IMR-90 (cell line): ENCODE measurements around the gene THEM5. TPM values are rescaled to one million over a fixed set of nuclear protein-coding genes. Genes with fewer than 3 reads are reported as not detected.

Experiments used
- ATAC-seq: fragments of 200-7000 bp; cut with Tn5 transposase; 2 replicates; pipeline ENCODE4 v1.9.1; 2020; ENCODE audit warnings: low read depth, mild to moderate bottlenecking, moderate library complexity
- BruUV-seq: library from RNA; stranded (reverse); fragments of 400-500 nt; replicated peaks from 2 replicates; lab custom pipeline; 2021; lab: Mats Ljungman, UMichigan
- CTCF ChIA-PET: fragments of 300-600 bp; formaldehyde crosslinking; extraction: SDS; loops from one replicate; lab custom pipeline; 2021; ENCODE audit warnings: antibody characterized with exemption; lab: Yijun Ruan, JAX
- POLR2A ChIA-PET: fragments of 300-600 bp; sonication (Branson Sonifier 250); formaldehyde crosslinking; loops from one replicate; lab custom pipeline; 2022; ENCODE audit warnings: antibody characterized with exemption; ENCODE audit not compliant: unreplicated experiment; lab: Charles Lee
- DNase-seq: peaks from one replicate; pipeline ENCODE4 v3.0.0; 2013
- H2AFZ ChIP-seq: replicated peaks from 2 replicates; pipeline ENCODE3; 2013; ENCODE audit warnings: low read length, mild to moderate bottlenecking; ENCODE audit not compliant: poor library complexity
- H2AK5ac ChIP-seq: 2 replicates; pipeline ENCODE4 v1.6.1; 2013; ENCODE audit warnings: low read depth, low read length, inconsistent platforms
- H2AK9ac ChIP-seq: replicated peaks from 2 replicates; pipeline ENCODE3; 2013; ENCODE audit warnings: mild to moderate bottlenecking, low read depth, low read length, moderate library complexity; ENCODE audit not compliant: poor library complexity
- H2BK120ac ChIP-seq: 2 replicates; pipeline ENCODE4 v1.6.1; 2013; ENCODE audit warnings: low read depth, low read length, inconsistent platforms
- H2BK15ac ChIP-seq: 3 replicates; pipeline ENCODE4 v1.6.1; 2013; ENCODE audit warnings: low read depth, low read length, inconsistent platforms
- H2BK20ac ChIP-seq: 2 replicates; pipeline ENCODE4 v1.6.1; 2013; ENCODE audit warnings: low read depth, mild to moderate bottlenecking, inconsistent platforms, low read length, moderate library complexity
- H2BK5ac ChIP-seq: 2 replicates; pipeline ENCODE4 v1.6.1; 2013; ENCODE audit warnings: mild to moderate bottlenecking, low read depth, low read length, inconsistent platforms; ENCODE audit not compliant: poor library complexity, severe bottlenecking
- H3K14ac ChIP-seq: replicated peaks from 2 replicates; pipeline ENCODE4 v1.6.1; 2013; ENCODE audit warnings: low read depth, low read length, inconsistent platforms
- H3K18ac ChIP-seq: 2 replicates; pipeline ENCODE4 v1.6.1; 2013; ENCODE audit warnings: low read depth, low read length, control low read depth
- H3K23ac ChIP-seq: 2 replicates; pipeline ENCODE4 v1.6.1; 2013; ENCODE audit warnings: low read depth, low read length, inconsistent platforms
- H3K27ac ChIP-seq: 2 replicates; pipeline ENCODE4 v1.5.1; 2013; ENCODE audit warnings: mild to moderate bottlenecking, control low read depth, low read length; ENCODE audit not compliant: insufficient read depth
- H3K27me3 ChIP-seq: 2 replicates; pipeline ENCODE4 v1.6.1; 2013; ENCODE audit warnings: low read length; ENCODE audit not compliant: control insufficient read depth, insufficient read depth
- H3K36me3 ChIP-seq: 2 replicates; pipeline ENCODE4 v1.6.1; 2013; ENCODE audit warnings: low read length, mixed read lengths; ENCODE audit not compliant: control insufficient read depth, insufficient read depth
- H3K4ac ChIP-seq: 2 replicates; pipeline ENCODE4 v1.6.1; 2013; ENCODE audit warnings: low read depth, low read length, inconsistent platforms
- H3K4me1 ChIP-seq: 2 replicates; pipeline ENCODE4 v1.6.1; 2013; ENCODE audit warnings: low read length, mixed read lengths; ENCODE audit not compliant: control insufficient read depth, insufficient read depth
- H3K4me2 ChIP-seq: 2 replicates; pipeline ENCODE4 v1.6.1; 2013; ENCODE audit warnings: low read depth, mild to moderate bottlenecking, control low read depth, low read length, moderate library complexity
- H3K4me3 ChIP-seq: 2 replicates; pipeline ENCODE4 v1.5.1; 2013; ENCODE audit warnings: low read depth, mild to moderate bottlenecking, control low read depth, low read length, moderate library complexity; ENCODE audit not compliant: insufficient read depth
- H3K56ac ChIP-seq: 2 replicates; pipeline ENCODE4 v1.6.1; 2013; ENCODE audit warnings: low read length, inconsistent platforms; ENCODE audit not compliant: insufficient read depth; ENCODE audit errors: extremely low read depth
- H3K79me1 ChIP-seq, 2 experiments: 2 replicates each; pipeline ENCODE4 v1.6.1; 2013; ENCODE audit warnings: low read length in 2 of 2, inconsistent platforms in 1 of 2, low read depth in 1 of 2
- H3K9ac ChIP-seq: 2 replicates; pipeline ENCODE4 v1.6.1; 2013; ENCODE audit warnings: low read depth, low read length, control low read depth
- H3K9me1 ChIP-seq: 2 replicates; pipeline ENCODE4 v1.6.1; 2013; ENCODE audit warnings: low read length, inconsistent platforms; ENCODE audit not compliant: insufficient read depth
- H3K9me3 ChIP-seq: 2 replicates; pipeline ENCODE4 v1.6.1; 2013; ENCODE audit warnings: low read length; ENCODE audit not compliant: control insufficient read depth, insufficient read depth
- H4K20me1 ChIP-seq: 2 replicates; pipeline ENCODE4 v1.6.1; 2013; ENCODE audit warnings: low read length, inconsistent platforms; ENCODE audit not compliant: insufficient read depth
- H4K5ac ChIP-seq: 2 replicates; pipeline ENCODE4 v1.6.1; 2013; ENCODE audit warnings: mild to moderate bottlenecking, low read depth, low read length, control low read depth
- H4K8ac ChIP-seq, 2 experiments: 2 replicates each; pipeline ENCODE4 v1.6.1; 2013; ENCODE audit warnings: low read depth in 2 of 2, low read length in 2 of 2, control low read depth in 1 of 2, inconsistent platforms in 1 of 2
- H4K91ac ChIP-seq: 2 replicates; pipeline ENCODE4 v1.6.1; 2013; ENCODE audit warnings: low read depth, low read length, inconsistent platforms; ENCODE audit not compliant: insufficient read depth
- CEBPB ChIP-seq: IDR thresholded peaks from 2 replicates; pipeline ENCODE4 v1.6.1; 2012; ENCODE audit warnings: low read depth, low read length, improper control_type of control experiment
- FOS ChIP-seq: fragments of 150-350 bp; IDR thresholded peaks from 2 replicates; pipeline ENCODE4 v1.6.1; 2016; ENCODE audit warnings: low read depth, low read length
- MAZ ChIP-seq: IDR thresholded peaks from 2 replicates; pipeline ENCODE4 v1.6.1; 2012; ENCODE audit warnings: low read depth, mild to moderate bottlenecking, low read length, improper control_type of control experiment, moderate library complexity, borderline replicate concordance
- WGBS, 2 experiments: methylation state at CpG; one replicate each; pipeline versions ENCODE4 v1.1.5 to v1.1.7; 2013; ENCODE audit warnings: missing lambda C conversion rate in 2 of 2; ENCODE audit not compliant: insufficient read length in 1 of 2; ENCODE audit errors: extremely low coverage in 2 of 2; 5-methylcytosine and 5-hydroxymethylcytosine counted together
- dilution Hi-C: fragments of 300-500 bp; cut with HindIII; formaldehyde crosslinking; loops from one replicate; pipeline ENCODE4 v1.14.3; 2018; ENCODE audit warnings: low sequenced_read_pairs; ENCODE audit not compliant: unreplicated experiment
- in situ Hi-C: fragments of 300-500 bp; cut with MboI; formaldehyde crosslinking; loops from 3 replicates; pipeline ENCODE4 v1.14.3; 2019; ENCODE audit warnings: low sequenced_read_pairs, inconsistent platforms, mixed read lengths
- intact Hi-C: fragments of 100-400 bp; cut with micrococcal nuclease; formaldehyde crosslinking; loops from 2 replicates; pipeline ENCODE4 v1.10.0; 2022
- polyA plus RNA-seq, 3 experiments: library from polyadenylated mRNA; depleted of rRNA; stranded (reverse); fragments of >200 nt; gene quantifications; 2 replicates each; pipeline ENCODE4 v1.2.3, GENCODE V29; 2012; ENCODE audit warnings: low replicate concordance in 1 of 3
- total RNA-seq: library from RNA; depleted of rRNA; stranded (reverse); fragments of >200 nt; gene quantifications from 2 replicates; pipeline ENCODE4 v1.2.3, GENCODE V29; 2012

The THEM5 gene
- total and polyA plus RNA-seq, 2 of the 4 experiments (the other 2 are of a cell fraction), result not detected

- no peak for DNase-seq
- Histone ChIP-seq H3K14ac (no peak overlapping the region), H3K18ac (no peak overlapping the region), H3K27me3 (peaks cover 86% of the 10 kb centered on the region), H2BK15ac (no peak overlapping the region), H4K20me1 (no peaks in the 10 kb centered on the region), H3K9me1 (no peaks in the 10 kb centered on the region), H4K91ac (no peak overlapping the region), H2BK5ac (no peak overlapping the region), H3K79me1 (no peaks in the 10 kb centered on the region), H3K4ac (no peak overlapping the region), H3K23ac (no peak overlapping the region), H2AK5ac (no peak overlapping the region), H3K56ac (no peak overlapping the region), H4K8ac (no peak overlapping the region), H3K27ac (no peak overlapping the region), H2AK9ac (no peak overlapping the region), H3K9ac (no peak overlapping the region), H4K5ac (no peak overlapping the region), H3K9me3 (no peaks in the 10 kb centered on the region), H2BK120ac (no peak overlapping the region), H2BK20ac (no peak overlapping the region), H2AFZ (no peak overlapping the region), H3K36me3 (no peaks in the 10 kb centered on the region), H3K4me1 (no peaks in the 10 kb centered on the region), H3K4me3 (no peak overlapping the region), H3K4me2 (no peak overlapping the region)
- BruUV-seq, result no TSS peak
- in situ Hi-C loops, result no loop called here
- ChIA-PET POLR2A (no interaction called here), CTCF (no interaction called here)
- TF ChIP-seq MAZ, result no peak
- no peak for TF ChIP-seq CEBPB
- TF ChIP-seq FOS, result no peak
- dilution Hi-C loops, result no loop called here
- intact Hi-C loops, result no loop called here
- 70% methylated on average over 2 of the region's 5 CpGs; no CpG with 5 or more reads in 1 of the 2 experiments for WGBS, 2 experiments
- ATAC-seq, result no peak
Measured at GRCh38 chr1:151802372-151802771, 51.1 kb downstream of the THEM5 start.
